GM19025 (cell line): ENCODE measurements around the gene CD81.
"Not testable (repeated sequence)": the region's sequence is repeated elsewhere in the genome, so short reads cannot be mapped to it uniquely, and the experiment has no call there.

Experiments
- ATAC-seq: cut with Tn5 transposase; IDR thresholded peaks from one replicate; pipeline ENCODE4 v1.9.1; 2021; ENCODE audit warnings: mild to moderate bottlenecking, low read depth, moderate library complexity; ENCODE audit not compliant: unreplicated experiment

Gene CD81

GRCh38 chr11:2355000-2355644, 22.0 kb upstream of the CD81 start:
- no peak for ATAC-seq

- no peak for ATAC-seq
Measured at GRCh38 chr11:2357246-2357645, 19.9 kb upstream of the CD81 start.

GRCh38 chr11:2357651-2358050, 19.5 kb upstream of the CD81 start:
- not testable (repeated sequence) for ATAC-seq

- no peak for ATAC-seq
Measured at GRCh38 chr11:2358754-2359442, 18.2 kb upstream of the CD81 start.

- ATAC-seq = no peak
Measured at GRCh38 chr11:2359557-2359956, 17.6 kb upstream of the CD81 start.

- no peak for ATAC-seq
Measured at GRCh38 chr11:2360081-2360642, 16.9 kb upstream of the CD81 start.

GRCh38 chr11:2361565-2361964, 15.5 kb upstream of the CD81 start:
- ATAC-seq = no peak

GRCh38 chr11:2362414-2362813, 14.7 kb upstream of the CD81 start:
- no peak for ATAC-seq

GRCh38 chr11:2363130-2363529, 14.0 kb upstream of the CD81 start:
- ATAC-seq = no peak

GRCh38 chr11:2363577-2364370, 13.3 kb upstream of the CD81 start:
- ATAC-seq = no peak

- not testable (repeated sequence) for ATAC-seq
Measured at GRCh38 chr11:2364386-2364785, 12.7 kb upstream of the CD81 start.

GRCh38 chr11:2365571-2366210, 11.4 kb upstream of the CD81 start:
- ATAC-seq = no peak

- no peak for ATAC-seq
Measured at GRCh38 chr11:2366276-2366675, 10.8 kb upstream of the CD81 start.

GRCh38 chr11:2366733-2367132, 10.4 kb upstream of the CD81 start:
- ATAC-seq = no peak

GRCh38 chr11:2367266-2368160, 9.6 kb upstream of the CD81 start:
- ATAC-seq = no peak

- ATAC-seq = no peak
Measured at GRCh38 chr11:2368178-2368850, 8.8 kb upstream of the CD81 start.

- ATAC-seq = no peak
Measured at GRCh38 chr11:2368851-2369180, 8.3 kb upstream of the CD81 start.

- no peak for ATAC-seq
Measured at GRCh38 chr11:2369320-2369719, 7.8 kb upstream of the CD81 start.

GRCh38 chr11:2369896-2370295, 7.2 kb upstream of the CD81 start:
- no peak for ATAC-seq
